Activated CD8-positive, alpha-beta memory T cell treated with anti-CD3 and anti-CD28 coated beads, Interleukin-2, amount 50 U/mL, for 4 hours (primary cell): ENCODE measurements around the gene PSMA8.
"Not testable (repeated sequence)": the region's sequence is repeated elsewhere in the genome, so short reads cannot be mapped to it uniquely, and the experiment has no call there.

Experiments used
- DNase-seq: peaks from one replicate; pipeline ENCODE4 v3.0.0-alpha.2; 2020

PSMA8 gene

GRCh38 chr18:26181343-26181826 is 47.7 kb downstream of the PSMA8 start:
- DNase-seq = no peak

- no peak for DNase-seq
These were observed 49.9 kb downstream of the PSMA8 start for GRCh38 chr18:26183395-26184112.

- no peak for DNase-seq
These were observed 51.6 kb downstream of the PSMA8 start for GRCh38 chr18:26185267-26185666.

- DNase-seq = peak; percentile 41
These were observed 56.8 kb downstream of the PSMA8 start for GRCh38 chr18:26190506-26190905.

DNA sequence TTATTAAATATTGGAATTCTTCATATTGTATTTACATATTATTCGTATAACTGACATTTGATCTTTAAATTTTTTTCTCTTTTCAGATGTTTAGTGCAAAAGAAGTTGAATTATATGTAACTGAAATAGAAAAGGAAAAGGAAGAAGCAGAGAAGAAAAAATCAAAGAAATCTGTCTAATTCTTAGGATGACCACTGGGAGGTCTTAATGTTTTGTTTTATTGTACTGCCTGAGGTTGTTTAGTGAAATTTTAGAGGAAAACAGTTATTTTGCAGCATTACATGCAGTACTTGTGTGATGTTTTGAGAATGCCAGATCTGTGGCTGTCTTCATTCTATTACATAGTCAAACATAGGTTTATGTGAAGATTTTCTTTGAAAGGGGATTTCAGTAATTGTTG is 58.6 kb downstream of the PSMA8 start:
- no peak for DNase-seq

DNA sequence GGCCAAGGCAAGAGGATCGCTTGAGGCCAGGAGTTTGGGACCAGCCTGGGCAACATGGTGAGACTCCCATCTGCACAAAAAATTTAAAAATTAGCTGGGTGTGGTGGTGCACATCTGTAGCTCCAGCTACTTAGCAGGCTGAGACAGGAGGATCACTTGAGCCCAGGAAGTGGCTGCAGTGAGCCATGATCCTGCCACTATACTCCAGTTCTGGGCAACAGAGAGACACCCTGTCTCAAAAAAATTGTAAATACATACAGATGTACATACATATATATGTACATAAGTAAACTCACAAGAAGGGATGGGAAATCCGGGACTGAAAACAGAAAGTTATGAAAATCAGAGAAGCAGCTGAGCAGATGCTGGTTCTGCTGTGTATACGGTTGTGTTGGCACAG is 62.9 kb downstream of the PSMA8 start:
- DNase-seq = no peak

- DNase-seq = not testable (repeated sequence)
These were observed 68.3 kb downstream of the PSMA8 start for GRCh38 chr18:26202001-26202400.

GRCh38 chr18:26205318-26205717 is 71.6 kb downstream of the PSMA8 start:
- no peak for DNase-seq

- no peak for DNase-seq
These were observed 72.8 kb downstream of the PSMA8 start for GRCh38 chr18:26206488-26206887.

GRCh38 chr18:26207937-26208336 is 74.3 kb downstream of the PSMA8 start:
- DNase-seq = no peak

DNA sequence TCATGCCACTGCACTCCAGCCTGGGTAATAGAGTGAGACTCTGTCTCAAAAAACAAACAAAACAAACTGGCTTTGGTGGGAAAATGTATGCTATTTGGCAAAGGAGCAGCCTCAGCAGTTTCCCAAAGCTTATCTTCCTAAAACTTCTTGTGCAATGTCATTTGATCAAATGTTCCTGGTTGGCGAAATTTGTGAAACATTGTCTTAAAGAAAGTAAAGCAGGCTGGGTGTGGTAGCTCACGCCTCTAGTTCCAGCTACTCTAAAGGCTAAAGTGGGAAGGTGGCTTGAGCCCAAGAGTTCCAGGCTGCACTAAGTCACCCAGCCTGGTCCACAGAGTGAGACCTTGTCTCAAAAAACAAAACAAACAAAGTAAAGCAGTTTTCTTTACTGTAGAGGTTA is 75.3 kb downstream of the PSMA8 start:
- DNase-seq = no peak

- DNase-seq = no peak
These were observed 76.5 kb downstream of the PSMA8 start for GRCh38 chr18:26210147-26210546.

DNA sequence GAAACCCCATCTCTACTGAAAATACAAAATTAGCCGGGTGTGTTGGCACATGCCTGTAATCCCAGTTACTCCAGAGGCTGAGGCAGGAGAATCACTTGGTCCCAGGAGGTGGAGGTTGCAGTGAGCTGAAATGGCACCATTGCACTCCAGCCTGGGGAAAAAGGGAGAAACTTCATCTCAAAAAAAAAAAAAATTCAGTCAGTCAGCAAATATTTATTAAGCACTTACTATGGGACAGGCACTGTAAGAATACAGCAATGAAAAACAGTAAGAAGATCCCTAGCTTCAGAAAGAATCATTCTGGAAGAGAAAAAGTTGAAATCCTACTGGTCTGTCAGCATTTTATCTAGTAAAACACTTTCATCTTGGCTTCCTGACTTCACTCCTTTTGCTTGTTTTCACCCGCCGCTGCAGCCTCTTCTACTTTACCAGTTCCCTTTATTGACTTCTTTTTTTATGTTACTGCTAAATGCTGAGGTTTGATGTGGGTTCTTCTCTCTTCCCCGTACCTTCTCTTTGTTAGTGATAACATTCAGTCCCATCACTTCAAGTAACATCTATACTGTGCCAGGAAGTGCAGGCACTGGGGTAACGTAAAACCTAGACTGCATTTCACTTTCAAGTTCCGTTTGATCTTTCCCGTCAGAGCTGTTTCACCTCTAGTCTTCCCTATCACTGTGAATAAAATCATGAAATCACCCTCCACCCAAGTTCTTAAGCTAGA is 81.7 kb downstream of the PSMA8 start:
- peak; percentile 25 for DNase-seq

GRCh38 chr18:26225022-26225693 is 91.5 kb downstream of the PSMA8 start:
- no peak for DNase-seq

DNA sequence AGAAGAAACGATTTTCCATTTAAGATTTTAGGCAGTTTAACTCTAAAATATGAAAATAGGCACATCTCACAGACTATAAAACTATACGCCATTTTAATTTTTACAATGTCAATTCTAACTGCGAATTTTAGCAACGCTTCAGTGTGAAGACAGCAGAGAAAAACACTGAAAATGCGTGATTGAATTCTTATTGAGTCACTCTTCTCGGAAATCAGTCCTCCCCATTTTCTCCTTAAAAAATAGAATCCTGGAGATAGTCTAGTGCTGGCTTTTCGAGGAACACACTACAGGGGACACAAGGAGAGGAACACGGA is 92.2 kb downstream of the PSMA8 start:
- no peak for DNase-seq

- DNase-seq = peak; percentile 96
These were observed 92.8 kb downstream of the PSMA8 start, which contains the start of gene TAF4B for GRCh38 chr18:26226229-26227050. TAF4B (plus strand) TSS chr18:26226445; CDS start chr18:26226934, 489 bp downstream.

GRCh38 chr18:26227051-26227670 is 93.5 kb downstream of the PSMA8 start:
- no peak for DNase-seq

GRCh38 chr18:26228562-26229260 is 95.0 kb downstream of the PSMA8 start:
- no peak for DNase-seq

DNA sequence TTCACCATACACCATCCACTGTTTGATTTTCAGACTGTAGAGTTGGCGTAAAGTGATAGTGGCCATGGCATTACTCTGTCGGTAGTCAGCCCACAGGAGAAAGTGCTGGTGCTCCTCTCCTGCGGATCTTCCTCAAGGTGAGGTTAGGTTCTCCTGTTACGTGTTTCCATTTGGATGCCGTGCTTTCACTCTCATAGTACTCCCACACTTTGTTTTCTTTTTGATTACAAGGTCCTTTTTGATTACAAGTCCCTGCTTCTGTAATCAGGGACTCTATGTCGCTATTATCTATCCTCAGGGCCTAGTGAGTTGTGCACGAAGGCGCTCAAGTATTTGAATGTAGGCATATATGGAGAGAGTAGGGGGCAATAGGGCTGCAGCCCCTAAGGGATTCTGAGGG is 96.8 kb downstream of the PSMA8 start:
- DNase-seq = no peak

DNA sequence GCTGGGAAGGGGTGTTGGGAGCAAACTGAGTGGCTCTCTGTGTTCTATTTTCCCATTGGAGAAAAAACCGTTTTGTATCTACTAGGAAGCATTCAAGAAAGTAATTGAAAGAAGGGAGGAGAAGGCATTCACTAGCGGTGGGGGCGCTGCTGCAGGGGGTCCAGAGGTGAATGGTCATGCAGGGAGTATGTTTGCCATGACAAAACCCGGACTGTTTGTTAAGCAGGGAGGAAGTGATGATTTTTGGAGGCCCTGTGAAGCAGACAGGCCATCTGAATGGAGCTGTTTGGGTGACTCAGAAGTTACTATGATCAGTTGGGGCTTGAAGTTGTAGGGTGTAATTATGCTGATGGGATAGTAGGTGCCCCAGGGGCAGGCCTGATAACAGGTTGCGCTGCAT is 99.5 kb downstream of the PSMA8 start:
- DNase-seq = no peak

GRCh38 chr18:26237363-26237762 is 103.7 kb downstream of the PSMA8 start:
- not testable (repeated sequence) for DNase-seq

- DNase-seq = not testable (repeated sequence)
These were observed 105.0 kb downstream of the PSMA8 start for GRCh38 chr18:26238718-26239117.
